Measurements from ENCODE around the gene PPP1R14D.

Gene PPP1R14D

GRCh38 chr15:40815042-40815698, 13.3 kb downstream of the PPP1R14D start:
- no peak for DNase-seq

GRCh38 chr15:40812721-40813425, 15.6 kb downstream of the PPP1R14D start:
- DNase-seq = no peak

GRCh38 chr15:40808861-40809450, 19.6 kb downstream of the PPP1R14D start:
- DNase-seq = no peak

- DNase-seq = no peak
Observed at GRCh38 chr15:40807888-40808461, 20.5 kb downstream of the PPP1R14D start.

- peak; percentile 98 for DNase-seq
Observed at GRCh38 chr15:40807028-40807887, 21.2 kb downstream of the PPP1R14D start, which contains the start of the genes DNAJC17 and ZFYVE19. Gene DNAJC17 (minus strand): TSS chr15:40807473. CDS start chr15:40807446, 27 bp downstream. Gene ZFYVE19 (plus strand): TSS chr15:40807089. CDS start chr15:40807590, 501 bp downstream.

GRCh38 chr15:40806672-40807027, 21.9 kb downstream of the PPP1R14D start:
- DNase-seq = no peak

- DNase-seq = no peak
Observed at GRCh38 chr15:40803688-40804087, 24.8 kb downstream of the PPP1R14D start.

- DNase-seq = no peak
Observed at GRCh38 chr15:40803076-40803475, 25.4 kb downstream of the PPP1R14D start.

GRCh38 chr15:40799523-40799922, 29.0 kb downstream of the PPP1R14D start:
- DNase-seq = no peak

- DNase-seq = no peak
Observed at GRCh38 chr15:40796512-40796911, 32.0 kb downstream of the PPP1R14D start.

GRCh38 chr15:40796041-40796440, 32.5 kb downstream of the PPP1R14D start:
- DNase-seq = no peak

GRCh38 chr15:40793216-40793989, 35.1 kb downstream of the PPP1R14D start:
- DNase-seq = peak; percentile 60

- no peak for DNase-seq
Observed at GRCh38 chr15:40792394-40792793, 36.1 kb downstream of the PPP1R14D start.

GRCh38 chr15:40790718-40791117, 37.8 kb downstream of the PPP1R14D start:
- DNase-seq = no peak

GRCh38 chr15:40789999-40790398, 38.5 kb downstream of the PPP1R14D start:
- DNase-seq = no peak

- no peak for DNase-seq
Observed at GRCh38 chr15:40789119-40789518, 39.4 kb downstream of the PPP1R14D start.

- peak; percentile 24 for DNase-seq
Observed at GRCh38 chr15:40787991-40788390, 40.5 kb downstream of the PPP1R14D start.

GRCh38 chr15:40787344-40787841, 41.1 kb downstream of the PPP1R14D start:
- DNase-seq = peak; percentile 46

- DNase-seq = no peak
Observed at GRCh38 chr15:40785814-40786213, 42.7 kb downstream of the PPP1R14D start.

- DNase-seq = no peak
Observed at GRCh38 chr15:40785164-40785563, 43.3 kb downstream of the PPP1R14D start.

- peak; percentile 78 for DNase-seq
Observed at GRCh38 chr15:40782609-40783227, 45.8 kb downstream of the PPP1R14D start.

All from hematopoietic multipotent progenitor cell treated with erythropoietin and hydrocortisone succinate and interleukin-3 and kit ligand, for 8 days (in vitro differentiated cells).